ENCODE results near the gene ACTN4.
A peak's percentile ranks its signal among the peaks of the same experiment; 100 is the strongest.

- TF ChIP-seq CTCF (conservative IDR thresholded peaks at IDR 0.05; ENCODE audit: low read length) (peak; percentile 54), EZH2phosphoT487 (IDR thresholded peaks at IDR 0.05; ENCODE audit: borderline replicate concordance) (no peak)
Observed at GRCh38 chr19:38685666-38686529, 38.4 kb downstream of the ACTN4 start.
